Measurements from ENCODE around the gene OTOG. TPM values are rescaled to one million over a fixed set of nuclear protein-coding genes. Genes with fewer than 3 reads are reported as not detected.

Gene OTOG
- total RNA-seq, 2 experiments from 2014 or later: not detected

GRCh38 chr11:17560281-17561110, 13.4 kb downstream of the OTOG start:
- Mint-ChIP-seq H3K9me3 (no peaks in the 10 kb centered on the region), H3K4me3 (no peak overlapping the region), H3K27me3 (peaks cover 4% of the 10 kb centered on the region), H3K27ac (no peak overlapping the region), H3K4me1 (ENCODE audit: low read depth) (no peaks in the 10 kb centered on the region), H3K36me3 (ENCODE audit: low read depth) (no peaks in the 10 kb centered on the region)
- TF ChIP-seq, protein P1, sequence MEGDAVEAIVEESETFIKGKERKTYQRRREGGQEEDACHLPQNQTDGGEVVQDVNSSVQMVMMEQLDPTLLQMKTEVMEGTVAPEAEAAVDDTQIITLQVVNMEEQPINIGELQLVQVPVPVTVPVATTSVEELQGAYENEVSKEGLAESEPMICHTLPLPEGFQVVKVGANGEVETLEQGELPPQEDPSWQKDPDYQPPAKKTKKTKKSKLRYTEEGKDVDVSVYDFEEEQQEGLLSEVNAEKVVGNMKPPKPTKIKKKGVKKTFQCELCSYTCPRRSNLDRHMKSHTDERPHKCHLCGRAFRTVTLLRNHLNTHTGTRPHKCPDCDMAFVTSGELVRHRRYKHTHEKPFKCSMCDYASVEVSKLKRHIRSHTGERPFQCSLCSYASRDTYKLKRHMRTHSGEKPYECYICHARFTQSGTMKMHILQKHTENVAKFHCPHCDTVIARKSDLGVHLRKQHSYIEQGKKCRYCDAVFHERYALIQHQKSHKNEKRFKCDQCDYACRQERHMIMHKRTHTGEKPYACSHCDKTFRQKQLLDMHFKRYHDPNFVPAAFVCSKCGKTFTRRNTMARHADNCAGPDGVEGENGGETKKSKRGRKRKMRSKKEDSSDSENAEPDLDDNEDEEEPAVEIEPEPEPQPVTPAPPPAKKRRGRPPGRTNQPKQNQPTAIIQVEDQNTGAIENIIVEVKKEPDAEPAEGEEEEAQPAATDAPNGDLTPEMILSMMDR (IDR thresholded peaks at IDR 0.05): no peak
- ATAC-seq: no peak
- CTCF ChIA-PET: no interaction called here
- POLR2A ChIA-PET: interaction anchor here (0.6 kb wide), 1 partner anchor 356 kb away, joined by 3 read pairs; no protein-coding TSS in a partner anchor
- no peak for DNase-seq
- intact Hi-C loops (cut with micrococcal nuclease): no loop called here

DNA sequence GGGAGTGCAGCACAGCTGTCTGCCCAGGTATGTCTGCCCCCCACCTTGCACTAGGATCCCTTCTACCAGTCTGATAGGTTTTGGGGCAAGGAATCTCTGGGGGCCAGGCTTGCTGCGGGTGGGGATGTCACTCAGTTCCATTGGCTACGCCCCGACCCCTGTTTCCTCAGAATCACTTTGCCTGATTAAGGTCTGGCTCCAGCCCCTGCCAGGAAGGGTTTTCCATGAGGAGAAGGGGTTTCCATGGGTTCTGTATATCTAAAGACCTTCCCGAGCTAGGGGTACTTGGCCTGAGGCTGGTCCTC, 14.0 kb downstream of the OTOG start:
- Mint-ChIP-seq H3K27me3 (peaks cover 4% of the 10 kb centered on the region), H3K4me3 (no peak overlapping the region), H3K36me3 (ENCODE audit: low read depth) (no peaks in the 10 kb centered on the region), H3K27ac (no peak overlapping the region), H3K4me1 (ENCODE audit: low read depth) (no peaks in the 10 kb centered on the region), H3K9me3 (no peaks in the 10 kb centered on the region)
- ATAC-seq (no peak), DNase-seq (no peak)
- intact Hi-C loops (cut with micrococcal nuclease): no loop called here
- ChIA-PET CTCF (no interaction called here), POLR2A (interaction anchor here (0.6 kb wide), 1 partner anchor 357 kb away, joined by 3 read pairs; no protein-coding TSS in a partner anchor)
- TF ChIP-seq, protein P1 (IDR thresholded peaks at IDR 0.05): no peak

- Mint-ChIP-seq H3K4me3 (no peak overlapping the region), H3K27ac (no peak overlapping the region), H3K9me3 (no peaks in the 10 kb centered on the region), H3K4me1 (ENCODE audit: low read depth) (no peaks in the 10 kb centered on the region), H3K36me3 (ENCODE audit: low read depth) (no peaks in the 10 kb centered on the region), H3K27me3 (peaks cover 3% of the 10 kb centered on the region)
- ChIA-PET POLR2A (no interaction called here), CTCF (no interaction called here)
- ATAC-seq (no peak), DNase-seq (no peak)
- TF ChIP-seq, protein P1 (IDR thresholded peaks at IDR 0.05): no peak
- intact Hi-C loops (cut with micrococcal nuclease): no loop called here
These were observed 14.5 kb downstream of the OTOG start for GRCh38 chr11:17561526-17561925.

- Mint-ChIP-seq H3K36me3 (ENCODE audit: low read depth) (no peaks in the 10 kb centered on the region), H3K27me3 (no peaks in the 10 kb centered on the region), H3K27ac (no peak overlapping the region), H3K4me3 (no peak overlapping the region), H3K4me1 (ENCODE audit: low read depth) (no peaks in the 10 kb centered on the region), H3K9me3 (no peaks in the 10 kb centered on the region)
- TF ChIP-seq, protein P1 (IDR thresholded peaks at IDR 0.05): no peak
- ChIA-PET POLR2A (no interaction called here), CTCF (interaction anchor here (0.9 kb wide), 1 partner anchor 36 kb away, joined by 3 read pairs; no protein-coding TSS in a partner anchor)
- DNase-seq (no peak), ATAC-seq (no peak)
- intact Hi-C loops (cut with micrococcal nuclease): no loop called here
These were observed 16.2 kb downstream of the OTOG start for GRCh38 chr11:17563231-17563646.

GRCh38 chr11:17563961-17564686, 17.1 kb downstream of the OTOG start:
- intact Hi-C loops (cut with micrococcal nuclease): no loop called here
- ChIA-PET CTCF (interaction anchor here (1.3 kb wide), 1 partner anchor 180 kb away, joined by 3 read pairs; no protein-coding TSS in a partner anchor), POLR2A (no interaction called here)
- DNase-seq (no peak), ATAC-seq (no peak)
- Mint-ChIP-seq H3K9me3 (no peaks in the 10 kb centered on the region), H3K36me3 (ENCODE audit: low read depth) (no peaks in the 10 kb centered on the region), H3K4me1 (ENCODE audit: low read depth) (no peaks in the 10 kb centered on the region), H3K27ac (no peak overlapping the region), H3K4me3 (no peak overlapping the region), H3K27me3 (no peaks in the 10 kb centered on the region)
- TF ChIP-seq, protein P1 (IDR thresholded peaks at IDR 0.05): no peak
